Measurements from ENCODE around the gene MBD5. TPM values are rescaled to one million over a fixed set of nuclear protein-coding genes. Genes with fewer than 3 reads are reported as not detected.

Gene MBD5
- polyA plus RNA-seq, 1 donor (not counting 4 experiments of a cell fraction or from before 2014, with no cell fraction given) = 20.1 TPM

- no peak for TF ChIP-seq CTCF (optimal IDR thresholded peaks at IDR 0.05 in 1 of 3, IDR thresholded peaks at IDR 0.05 in 1 of 3, conservative IDR thresholded peaks at IDR 0.05 in 1 of 3; ENCODE audit: extremely low read depth in 1 of 3, insufficient read depth in 2 of 3, low read length in 3 of 3)
- no peak for TF ChIP-seq EZH2 (IDR thresholded peaks at IDR 0.05; ENCODE audit: low read length)
- no peak overlapping the region for H3K27ac ChIP-seq (ENCODE audit: control insufficient read depth, insufficient read depth, low read length)
- no peaks in the 10 kb centered on the region for H4K20me1 ChIP-seq (ENCODE audit: control insufficient read depth, extremely low read depth, insufficient read depth, low read length)
- H3K4me1 ChIP-seq (ENCODE audit: control insufficient read depth, extremely low read depth, insufficient read depth, low read length) = peaks cover 2% of the 10 kb centered on the region
- DNase-seq (ENCODE audit: low read depth, low spot score) (no peak), FAIRE-seq (no peak)
- H3K36me3 ChIP-seq (ENCODE audit: control insufficient read depth in 2 of 2, extremely low read depth in 1 of 2, insufficient read depth in 2 of 2, low read length in 2 of 2) = no peaks in the 10 kb centered on the region
- no peaks in the 10 kb centered on the region for H3K9me3 ChIP-seq (ENCODE audit: control insufficient read depth, low read depth, low read length)
- no peaks in the 10 kb centered on the region for H3K79me2 ChIP-seq (ENCODE audit: control insufficient read depth, insufficient read depth, low read length)
- dilution Hi-C loops (cut with MboI; ENCODE audit: extremely low pct_ligation_motif_present, low sequenced_read_pairs) = no loop called here
- no peak overlapping the region for H3K4me3 ChIP-seq (ENCODE audit: control insufficient read depth in 2 of 3, extremely low read depth in 1 of 3, insufficient read depth in 2 of 3, low read depth in 1 of 3, low read length in 3 of 3)
- no peaks in the 10 kb centered on the region for H3K9me1 ChIP-seq (ENCODE audit: control insufficient read depth, extremely low read depth, insufficient read depth, low read length)
- H3K27me3 ChIP-seq (ENCODE audit: control insufficient read depth, extremely low read depth, insufficient read depth, low read length) = no peaks in the 10 kb centered on the region
- no peak overlapping the region for H3K9ac ChIP-seq (ENCODE audit: control insufficient read depth, extremely low read depth, insufficient read depth, low read length)
- H2AFZ ChIP-seq (ENCODE audit: control insufficient read depth, low read length) = no peak overlapping the region
- no peak overlapping the region for H3K4me2 ChIP-seq (ENCODE audit: control insufficient read depth, extremely low read depth, insufficient read depth, low read depth, low read length)
These were observed 487.1 kb downstream of the MBD5 start for GRCh38 chr2:148507970-148508369.

GRCh38 chr2:148508878-148509287 lies 488.0 kb downstream of the MBD5 start:
- Histone ChIP-seq H3K79me2 (ENCODE audit: control insufficient read depth, insufficient read depth, low read length) (no peaks in the 10 kb centered on the region), H3K4me1 (ENCODE audit: control insufficient read depth, extremely low read depth, insufficient read depth, low read length) (peaks cover 2% of the 10 kb centered on the region), H3K9me1 (ENCODE audit: control insufficient read depth, extremely low read depth, insufficient read depth, low read length) (no peaks in the 10 kb centered on the region), H3K4me2 (ENCODE audit: control insufficient read depth, extremely low read depth, insufficient read depth, low read depth, low read length) (peak overlapping the region; percentile 75), H2AFZ (ENCODE audit: control insufficient read depth, low read length) (peak overlapping the region; percentile 63), H3K9ac (ENCODE audit: control insufficient read depth, extremely low read depth, insufficient read depth, low read length) (peak overlapping the region; percentile 18), H3K36me3 (ENCODE audit: control insufficient read depth in 2 of 2, extremely low read depth in 1 of 2, insufficient read depth in 2 of 2, low read length in 2 of 2) (no peaks in the 10 kb centered on the region), H3K27me3 (ENCODE audit: control insufficient read depth, extremely low read depth, insufficient read depth, low read length) (no peaks in the 10 kb centered on the region), H3K27ac (ENCODE audit: control insufficient read depth, insufficient read depth, low read length) (no peak overlapping the region), H4K20me1 (ENCODE audit: control insufficient read depth, extremely low read depth, insufficient read depth, low read length) (no peaks in the 10 kb centered on the region), H3K4me3 (ENCODE audit: control insufficient read depth in 2 of 3, extremely low read depth in 1 of 3, insufficient read depth in 2 of 3, low read depth in 1 of 3, low read length in 3 of 3) (peak overlapping the region in 2 of 3 experiments; percentile 24 to 54), H3K9me3 (ENCODE audit: control insufficient read depth, low read depth, low read length) (no peaks in the 10 kb centered on the region)
- FAIRE-seq (no peak), DNase-seq (ENCODE audit: low read depth, low spot score) (no peak)
- no peak for TF ChIP-seq CTCF (optimal IDR thresholded peaks at IDR 0.05 in 1 of 3, IDR thresholded peaks at IDR 0.05 in 1 of 3, conservative IDR thresholded peaks at IDR 0.05 in 1 of 3; ENCODE audit: extremely low read depth in 1 of 3, insufficient read depth in 2 of 3, low read length in 3 of 3)
- TF ChIP-seq EZH2 (IDR thresholded peaks at IDR 0.05; ENCODE audit: low read length) = no peak
- dilution Hi-C loops (cut with MboI; ENCODE audit: extremely low pct_ligation_motif_present, low sequenced_read_pairs) = no loop called here
